Right ventricle myocardium superior (tissue), 1 donor: ENCODE measurements around the gene RMI1. TPM values are rescaled to one million over a fixed set of nuclear protein-coding genes. Genes with fewer than 3 reads are reported as not detected.
A peak's percentile ranks its signal among the peaks of the same experiment; 100 is the strongest.

Source experiments
- ATAC-seq: fragments of 200-7000 bp; cut with Tn5 transposase; one replicate; pipeline ENCODE4 v1.9.1; 2020; ENCODE audit warnings: mild to moderate bottlenecking; ENCODE audit not compliant: poor library complexity
- DNase-seq: peaks from one replicate; pipeline ENCODE4 v3.0.0-alpha.2; 2020
- intact Hi-C: fragments of 100-400 bp; cut with DNase I; formaldehyde crosslinking; loops from one replicate; pipeline ENCODE4 v1.11.2; 2022
- total RNA-seq: library from RNA; stranded (reverse); fragmentation: NEBNext Ultra II Directional; extraction: Animal tissue kit (Norgen Biotek cat#: 25700); gene quantifications from one replicate; pipeline ENCODE4 v1.2.1, GENCODE V29; 2021
- donor health status: DM: no; HTN: yes; CAD: no; lungs with severe emphysema.

The RMI1 gene
- total RNA-seq, 1 donor from 2014 or later = 7.6 TPM

DNA sequence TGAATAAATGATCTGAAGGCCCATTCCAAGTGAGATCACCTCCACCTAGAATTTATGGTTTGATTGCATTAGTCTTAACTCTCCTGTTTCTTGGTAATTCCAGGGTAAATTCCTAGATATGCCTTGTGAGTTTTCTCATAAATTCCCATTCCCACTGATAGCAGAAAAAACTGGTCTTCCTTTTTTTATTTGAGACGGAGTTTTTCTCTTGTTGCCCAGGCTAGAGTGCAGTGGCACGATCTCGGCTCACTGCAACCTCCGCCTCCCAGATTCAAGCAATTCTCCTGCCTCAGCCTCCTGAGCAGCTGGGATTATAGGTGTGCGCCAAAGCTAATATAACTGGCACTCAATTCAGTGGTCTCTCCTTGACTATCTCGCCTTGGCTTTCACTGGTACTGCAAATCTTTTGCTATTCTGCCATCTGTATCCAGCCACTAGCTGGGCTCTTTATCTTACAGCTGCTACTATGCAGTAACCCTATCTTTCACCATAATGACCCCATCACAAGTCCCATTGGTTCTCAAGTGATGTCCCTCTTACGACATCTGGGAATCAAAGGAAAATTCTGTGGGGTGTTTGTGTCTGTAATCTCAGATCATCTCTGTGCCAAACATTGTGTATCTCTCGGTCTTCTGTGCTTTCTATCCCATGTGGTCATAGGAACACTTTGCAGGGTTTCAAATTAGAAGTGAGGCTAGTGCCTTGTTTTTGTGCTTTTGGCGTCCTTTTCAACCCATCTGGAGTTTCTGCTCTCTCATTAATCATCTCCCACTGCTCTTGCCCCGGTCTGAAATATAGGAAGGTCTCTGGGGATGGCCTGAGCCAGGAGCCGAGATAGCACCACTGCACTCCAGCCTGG is 15.0 kb upstream of the RMI1 start:
- intact Hi-C loops = no loop called here
- no peak for DNase-seq
- ATAC-seq = peak; percentile 47

DNA sequence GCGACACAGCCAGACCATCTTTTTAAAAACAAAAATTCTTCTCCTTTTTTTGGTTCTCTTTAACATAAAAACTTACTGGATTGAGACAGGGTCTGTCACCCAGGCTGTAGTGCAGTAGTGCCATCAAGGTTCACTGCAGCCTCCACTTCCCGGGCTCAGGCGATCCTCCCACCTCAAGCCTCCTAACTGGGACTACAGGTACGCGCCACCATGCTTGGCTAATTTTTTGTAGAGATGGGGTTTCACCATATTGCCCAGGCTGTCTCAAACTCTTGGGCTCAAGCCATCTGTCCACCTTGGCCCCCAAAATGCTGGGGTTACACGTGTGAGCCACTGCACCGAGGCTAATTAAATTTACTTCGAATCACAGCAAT is 14.4 kb upstream of the RMI1 start:
- intact Hi-C loops = no loop called here
- ATAC-seq (peak; percentile 28), DNase-seq (no peak)

DNA sequence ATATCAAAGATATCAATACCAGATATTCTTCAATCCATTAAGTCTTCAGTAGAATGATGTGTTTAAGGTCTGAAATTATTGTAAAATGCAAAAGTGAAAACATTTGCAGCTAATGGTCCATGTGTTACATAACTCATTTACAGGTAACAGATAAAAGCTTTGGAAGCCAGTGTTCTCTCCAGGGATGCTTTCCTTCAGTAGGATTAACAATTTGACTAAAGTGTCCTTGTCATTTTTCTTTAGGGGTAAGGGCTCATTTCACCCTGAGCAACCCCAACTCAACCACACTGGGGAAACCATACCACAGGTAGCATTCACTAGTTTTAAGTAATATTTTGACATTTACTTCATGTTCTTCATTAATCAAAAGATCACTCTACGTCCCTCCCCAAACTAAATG is 13.5 kb upstream of the RMI1 start:
- intact Hi-C loops = no loop called here
- no peak for DNase-seq
- no peak for ATAC-seq

DNA sequence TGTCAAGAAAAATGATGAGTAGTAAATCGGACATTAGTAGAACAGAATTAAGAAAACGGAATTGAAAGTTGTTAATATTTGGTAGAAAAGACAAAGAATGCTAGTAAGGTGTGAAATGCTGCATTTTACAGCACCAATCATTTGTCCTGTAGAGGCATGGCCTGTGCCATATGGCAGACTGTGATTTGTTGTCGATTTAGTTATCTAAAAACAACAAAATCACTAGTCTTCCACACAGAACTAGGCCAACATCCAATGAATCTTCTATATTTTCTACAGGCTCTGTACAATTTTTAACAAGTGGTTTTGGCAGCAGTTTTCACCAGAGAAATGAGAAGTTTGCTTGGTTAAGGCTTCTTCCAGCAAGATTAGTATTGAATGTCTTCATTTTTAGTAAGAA is 11.0 kb upstream of the RMI1 start:
- DNase-seq (no peak), ATAC-seq (no peak)
- intact Hi-C loops = no loop called here

DNA sequence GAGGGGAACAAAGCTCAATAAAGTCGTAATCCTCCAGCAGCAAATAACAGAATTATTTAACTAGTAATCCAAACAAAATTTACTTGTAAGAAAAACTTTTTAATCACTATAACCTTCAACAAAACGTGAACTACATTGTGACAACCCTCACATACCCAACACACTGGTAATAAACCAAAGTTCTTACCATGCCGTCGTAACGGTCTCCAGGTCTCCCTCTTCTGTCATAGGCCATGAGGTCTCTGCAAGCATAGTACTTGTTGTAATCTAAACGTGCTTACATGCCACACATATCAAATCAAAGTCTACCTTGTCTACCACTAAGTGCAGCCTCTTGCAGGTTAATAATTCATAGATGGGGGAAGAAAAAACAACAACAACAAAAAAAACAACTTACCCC is 9.1 kb upstream of the RMI1 start:
- ATAC-seq (no peak), DNase-seq (no peak)
- intact Hi-C loops = no loop called here

DNA sequence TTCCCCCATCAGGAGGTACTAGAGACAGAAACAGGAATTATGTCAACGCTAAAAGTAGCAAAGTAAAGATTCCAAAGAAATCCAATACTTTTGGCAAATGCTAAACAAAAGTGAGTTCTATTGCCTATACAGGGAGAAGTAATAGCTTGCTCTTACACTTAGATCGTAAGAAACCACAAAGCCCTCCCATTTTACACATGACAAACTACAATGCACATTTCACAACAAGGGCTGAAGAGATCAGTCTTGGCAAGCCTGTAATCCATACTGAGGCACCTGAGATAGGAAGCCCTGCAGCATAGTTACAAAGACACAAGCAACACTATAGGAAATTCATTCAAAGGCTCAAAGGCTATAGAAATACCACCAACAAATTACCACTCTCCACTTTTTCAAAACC is 8.3 kb upstream of the RMI1 start:
- ATAC-seq (no peak), DNase-seq (no peak)
- intact Hi-C loops = no loop called here

DNA sequence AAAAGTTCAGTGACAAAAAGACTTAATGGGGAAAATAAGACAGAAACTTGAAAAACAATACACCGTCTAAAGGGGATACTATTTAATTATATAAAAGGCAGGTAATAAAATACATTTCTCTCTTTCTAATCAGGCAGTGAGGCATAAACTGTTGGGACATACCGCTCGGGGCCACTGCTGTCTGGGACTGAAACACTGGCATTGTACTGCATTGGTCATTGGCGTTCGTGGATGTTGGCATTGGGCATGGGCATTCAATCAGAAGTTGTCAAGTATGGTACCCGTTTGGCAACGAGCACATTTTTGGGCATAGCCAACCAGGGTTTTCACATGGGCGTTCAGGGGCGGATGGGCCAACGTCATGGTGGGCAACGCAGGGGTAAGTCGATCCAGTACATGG is 5.3 kb upstream of the RMI1 start:
- ATAC-seq (no peak), DNase-seq (no peak)
- intact Hi-C loops = no loop called here

DNA sequence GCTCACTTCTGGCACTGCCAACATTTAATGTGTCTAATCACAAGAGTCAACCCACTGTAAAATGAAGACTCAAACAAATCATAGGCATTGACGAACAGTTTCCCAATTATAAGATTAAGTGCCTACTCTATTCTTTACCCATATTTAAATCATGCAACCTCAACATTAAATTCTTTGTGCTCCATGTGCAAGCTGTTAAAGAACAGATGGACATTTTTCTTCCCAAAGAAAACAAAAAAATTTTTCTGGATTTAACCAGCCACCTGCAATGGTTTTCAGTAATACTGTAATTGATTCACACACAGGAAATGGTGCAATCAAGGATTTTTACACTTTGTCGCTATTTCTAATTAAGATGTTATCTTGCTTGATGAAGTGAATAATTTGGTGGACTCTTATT is 4.2 kb upstream of the RMI1 start:
- DNase-seq (no peak), ATAC-seq (no peak)
- intact Hi-C loops = no loop called here

DNA sequence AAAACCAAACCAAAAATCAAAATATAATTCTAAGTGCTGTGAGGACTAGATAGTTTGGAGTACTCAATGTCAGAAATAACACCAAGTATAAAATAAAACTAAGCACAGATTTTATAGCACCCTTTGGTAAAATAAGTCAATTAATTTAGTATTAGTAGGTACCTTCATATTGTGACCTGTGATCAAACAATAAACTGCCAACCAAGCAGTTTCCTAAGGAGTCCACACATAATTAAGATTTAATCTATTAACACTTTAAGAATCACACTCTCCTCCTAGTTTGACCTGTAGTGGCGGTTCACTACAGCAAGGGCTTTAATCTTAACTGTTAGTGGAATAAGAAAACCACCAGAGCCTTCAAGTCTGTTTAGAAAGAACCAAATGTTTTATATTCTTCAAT is 3.4 kb upstream of the RMI1 start:
- DNase-seq = no peak
- intact Hi-C loops = no loop called here
- ATAC-seq = no peak

DNA sequence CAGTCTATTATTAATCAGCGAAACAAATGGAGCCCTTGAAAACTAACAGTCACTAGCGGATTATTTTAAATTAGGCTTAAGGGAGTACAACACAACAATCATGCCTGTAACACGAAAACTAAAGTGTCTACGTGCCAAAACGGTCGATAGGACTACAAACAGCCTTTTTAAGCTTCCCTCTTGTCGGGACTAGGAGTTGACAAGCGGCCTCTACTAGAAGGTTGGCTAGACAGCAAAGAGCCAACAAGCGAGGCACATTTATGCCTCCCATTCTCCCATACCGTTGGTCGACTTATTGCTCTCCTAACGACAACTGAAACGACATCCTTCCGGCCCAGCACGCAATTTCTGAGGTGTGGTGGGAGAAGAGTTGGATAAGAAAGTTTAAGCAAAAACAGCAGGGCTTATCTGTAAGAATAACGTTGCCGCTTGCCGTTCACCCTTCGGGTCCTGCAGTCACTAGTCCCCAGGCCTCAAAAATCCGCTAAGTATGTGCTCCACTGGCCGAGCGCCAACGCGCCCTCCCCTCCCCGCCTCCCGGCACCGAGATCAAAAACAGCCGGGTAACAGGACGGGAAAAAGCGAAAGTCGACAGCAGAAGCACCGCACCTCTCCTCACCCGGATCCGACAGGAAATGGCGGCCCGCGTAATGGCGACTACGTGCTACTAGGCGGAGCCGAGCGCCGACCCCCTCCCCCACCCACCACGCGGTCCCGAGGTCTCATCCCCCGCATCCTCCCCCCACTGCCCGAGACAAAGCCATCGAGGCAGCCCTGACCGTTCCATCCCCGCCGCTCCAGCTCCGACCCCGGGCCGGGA is 1.4 kb upstream of the RMI1 start:
- peak; percentile 68 for ATAC-seq
- intact Hi-C loops = no loop called here
- peak; percentile 91 for DNase-seq

DNA sequence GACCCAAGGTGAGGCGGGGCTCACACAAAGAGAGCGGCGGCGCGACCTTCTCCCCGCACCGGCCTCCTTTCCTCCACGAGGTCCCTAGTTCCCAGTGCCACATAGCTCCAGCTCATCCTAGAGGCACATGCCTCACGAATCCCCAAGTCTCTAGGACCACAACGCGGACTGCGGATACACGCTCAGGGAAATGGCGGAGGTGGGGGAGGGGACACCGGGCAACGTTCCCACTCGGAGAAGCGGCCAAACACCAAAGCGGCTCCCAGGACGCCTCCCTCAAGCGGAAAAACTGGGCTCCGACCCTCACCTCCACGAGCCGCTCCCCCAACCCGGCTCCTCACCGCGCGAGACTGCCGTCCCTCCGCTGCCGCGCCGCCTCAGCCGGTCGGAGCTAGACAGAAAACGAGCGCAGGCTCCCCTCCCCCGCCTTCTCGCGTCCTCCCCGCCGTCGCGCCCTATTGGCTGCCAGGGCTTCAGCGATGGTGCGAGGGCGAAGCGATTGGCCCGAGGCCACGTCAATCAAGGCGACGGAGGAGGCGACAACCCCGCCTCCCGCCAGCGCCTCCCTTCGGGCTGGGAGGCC is 702 bp upstream of the RMI1 start, which contains the start of gene HNRNPK:
Gene HNRNPK, minus strand, starts transcription at position 404 of the 583 bp plus-strand sequence. CDS start 1,963 bp downstream, outside the sequence.
- intact Hi-C loops = loop anchor here (5.0 kb wide), 1 partner anchor 192 kb away; no protein-coding TSS in a partner anchor
- ATAC-seq (peak; percentile 93), DNase-seq (peak; percentile 100)

DNA sequence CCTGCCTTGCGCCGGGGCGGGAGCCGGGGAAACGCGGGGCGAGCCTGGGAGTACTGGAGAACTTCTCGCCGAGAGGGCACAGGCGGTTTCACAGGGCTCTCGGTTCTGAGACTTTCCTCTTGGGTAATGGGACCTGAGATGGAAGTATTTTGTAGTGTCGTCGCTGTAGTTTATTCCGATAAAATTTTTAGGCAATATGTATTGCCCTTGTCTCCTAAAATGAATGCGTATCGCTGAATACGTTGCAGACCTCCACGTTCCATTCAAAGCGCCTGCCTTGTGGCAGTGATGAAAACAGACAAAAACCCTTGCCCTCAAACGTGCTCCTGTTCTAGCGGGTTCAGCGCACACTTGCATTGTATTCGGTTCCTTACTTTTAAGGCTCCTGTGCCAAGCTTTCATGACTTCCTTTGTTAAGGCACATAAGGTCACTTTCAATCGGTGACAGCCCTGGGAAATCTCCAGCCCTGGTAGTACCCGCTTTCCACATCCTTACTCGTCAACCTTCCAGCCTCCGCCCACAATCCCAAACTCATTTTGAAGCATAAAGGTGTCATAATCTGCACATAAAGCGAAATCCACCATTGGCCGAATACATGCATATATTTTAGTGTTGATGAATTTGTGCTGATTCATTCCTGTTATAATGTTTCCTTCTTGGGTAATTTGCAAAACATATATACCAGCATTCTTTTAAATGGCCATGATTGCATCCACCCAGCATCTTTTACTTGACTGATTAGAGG is 694 bp downstream of the RMI1 start:
- DNase-seq (peak; percentile 46), ATAC-seq (peak; percentile 9)
- intact Hi-C loops = loop anchor here (5.0 kb wide), 1 partner anchor 191 kb away; no protein-coding TSS in a partner anchor

DNA sequence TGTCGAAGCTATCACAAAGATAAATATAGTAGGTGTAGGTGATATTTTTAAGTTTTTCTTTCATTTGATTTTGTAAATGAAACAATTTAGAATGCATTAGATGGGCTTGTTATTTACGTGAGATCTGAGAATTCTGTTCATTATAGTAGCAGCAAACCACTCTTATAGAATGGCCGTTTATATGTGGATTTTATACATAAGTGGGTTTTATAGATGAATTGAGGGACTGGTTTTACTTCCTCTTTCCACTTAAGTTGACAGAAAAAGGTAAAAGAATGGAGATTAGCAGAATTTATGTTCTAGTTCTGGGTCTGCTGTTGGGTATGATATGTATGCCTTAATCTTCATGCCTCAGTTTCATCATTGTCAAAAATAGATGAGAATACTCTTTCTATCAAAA is 5.6 kb downstream of the RMI1 start:
- DNase-seq = no peak
- intact Hi-C loops = no loop called here
- no peak for ATAC-seq

DNA sequence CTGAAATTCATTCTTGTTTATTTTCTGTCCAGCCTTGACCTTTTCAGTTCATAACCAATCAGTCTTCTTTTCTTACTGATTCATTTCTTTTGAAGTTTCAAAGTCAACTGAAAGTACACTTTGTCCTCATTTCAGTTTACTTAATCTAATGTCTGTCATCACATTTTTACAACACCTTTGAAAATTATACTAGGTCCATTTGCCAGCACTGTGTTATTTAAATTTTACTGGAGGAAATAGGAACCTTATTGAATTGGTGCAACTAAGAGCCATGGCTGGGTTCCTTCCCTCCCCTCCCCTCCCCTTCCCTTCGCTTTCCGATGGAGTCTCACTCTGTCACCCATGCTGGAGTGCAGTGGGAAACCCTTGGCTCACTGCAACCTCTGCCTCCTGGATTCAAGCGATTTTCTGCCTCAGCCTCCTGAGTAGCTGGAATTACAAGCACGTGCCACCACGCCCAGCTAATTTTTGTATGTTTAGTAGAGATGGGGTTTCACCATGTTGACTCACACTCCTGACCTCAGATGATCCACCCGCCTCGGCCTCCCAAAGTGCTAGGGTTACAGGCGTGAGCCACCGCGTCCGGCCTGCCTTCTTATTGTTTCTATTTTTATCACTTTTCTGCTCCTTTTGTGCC is 6.3 kb downstream of the RMI1 start:
- intact Hi-C loops = no loop called here
- ATAC-seq (peak; percentile 60), DNase-seq (no peak)

DNA sequence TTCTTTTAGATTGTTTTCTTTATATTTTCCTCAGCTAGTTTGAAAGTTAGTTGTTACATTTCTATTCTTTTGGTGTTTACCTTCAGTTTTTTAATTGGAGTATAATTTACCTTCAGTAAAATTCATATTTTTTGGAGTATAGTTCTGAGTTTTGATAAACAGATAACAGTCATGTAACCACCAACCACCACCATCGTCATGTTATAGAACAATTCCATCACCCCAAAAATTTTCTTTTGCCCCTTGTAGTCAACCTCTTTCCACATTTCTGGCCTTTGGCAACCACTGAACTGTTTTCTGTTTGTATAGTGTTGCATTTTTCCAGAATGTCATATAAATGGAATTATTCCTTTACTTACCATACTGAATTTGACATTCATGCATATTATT is 6.8 kb downstream of the RMI1 start:
- no peak for DNase-seq
- intact Hi-C loops = no loop called here
- no peak for ATAC-seq

DNA sequence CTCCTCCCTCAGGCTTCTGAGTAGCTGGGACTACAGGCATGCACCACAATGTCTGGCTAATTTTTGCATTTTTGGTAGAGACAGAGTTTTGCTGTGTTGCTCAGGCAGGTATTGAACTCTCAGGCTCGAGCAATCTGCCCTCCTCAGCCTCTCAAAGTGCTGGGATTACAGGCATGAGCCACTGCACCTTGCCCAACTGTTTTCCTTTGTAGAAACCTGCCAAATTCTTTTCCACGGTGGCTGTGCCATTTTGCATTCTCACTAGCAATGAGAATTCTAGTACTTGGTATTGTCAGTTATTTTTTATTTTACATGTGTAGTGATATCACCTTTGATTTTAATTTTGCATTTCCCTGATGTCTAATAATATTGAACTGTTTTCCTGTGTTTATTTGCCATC is 7.8 kb downstream of the RMI1 start:
- no peak for DNase-seq
- no peak for ATAC-seq
- intact Hi-C loops = no loop called here

DNA sequence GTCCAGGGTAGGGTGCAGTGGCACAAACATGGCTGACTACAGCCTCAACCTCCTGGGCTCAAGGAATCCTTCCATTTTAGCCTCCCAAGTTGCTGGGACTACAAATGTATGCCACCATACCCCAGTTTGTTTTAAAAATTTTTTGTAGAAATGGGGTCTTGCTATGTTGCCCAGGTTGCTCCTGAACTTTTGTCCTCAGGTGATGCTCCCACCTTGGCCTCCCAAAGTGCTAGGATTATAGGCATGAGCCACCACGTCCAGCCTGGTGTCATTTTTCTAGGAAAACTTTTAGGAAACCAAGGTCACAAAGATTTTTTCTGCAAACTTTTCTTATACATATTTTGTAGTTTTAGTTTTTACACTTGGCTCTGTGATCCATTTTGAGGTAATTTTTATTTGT is 10.8 kb downstream of the RMI1 start:
- intact Hi-C loops = no loop called here
- ATAC-seq (no peak), DNase-seq (no peak)

DNA sequence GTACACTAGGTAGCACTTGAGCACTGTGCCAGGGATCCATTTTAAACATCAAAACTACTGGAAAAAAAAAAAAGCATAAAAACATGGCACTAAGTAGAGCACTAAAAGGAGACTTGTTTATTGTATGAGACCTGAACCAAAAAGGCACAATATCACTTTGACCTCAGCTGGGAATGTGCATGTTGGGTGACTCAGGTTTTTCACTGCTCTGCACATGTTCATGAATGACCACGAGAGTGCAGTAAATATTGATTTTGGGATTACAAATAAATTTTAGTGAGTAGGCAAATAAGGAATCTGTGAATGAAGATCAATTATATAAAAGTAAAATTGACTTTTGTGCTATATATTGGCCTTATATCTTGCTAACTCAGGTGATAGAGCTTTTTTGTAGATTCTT is 11.8 kb downstream of the RMI1 start:
- ATAC-seq = no peak
- intact Hi-C loops = no loop called here
- no peak for DNase-seq
